NCI-H1930 (cell line): ENCODE measurements around the gene AFF3.
"Not testable (repeated sequence)": the region's sequence is repeated elsewhere in the genome, so short reads cannot be mapped to it uniquely, and the experiment has no call there.

Source experiments
- DNase-seq, 2 experiments: peaks; one replicate each; lab custom pipeline; 2025; lab: John Stamatoyannopoulos, UW

Gene AFF3

GRCh38 chr2:99928470-99929053, 213.8 kb downstream of the AFF3 start:
- no peak for DNase-seq

GRCh38 chr2:99927690-99928207, 214.6 kb downstream of the AFF3 start:
- not testable (repeated sequence) for DNase-seq

- DNase-seq = no peak
Measured at GRCh38 chr2:99926986-99927385, 215.4 kb downstream of the AFF3 start.

DNA sequence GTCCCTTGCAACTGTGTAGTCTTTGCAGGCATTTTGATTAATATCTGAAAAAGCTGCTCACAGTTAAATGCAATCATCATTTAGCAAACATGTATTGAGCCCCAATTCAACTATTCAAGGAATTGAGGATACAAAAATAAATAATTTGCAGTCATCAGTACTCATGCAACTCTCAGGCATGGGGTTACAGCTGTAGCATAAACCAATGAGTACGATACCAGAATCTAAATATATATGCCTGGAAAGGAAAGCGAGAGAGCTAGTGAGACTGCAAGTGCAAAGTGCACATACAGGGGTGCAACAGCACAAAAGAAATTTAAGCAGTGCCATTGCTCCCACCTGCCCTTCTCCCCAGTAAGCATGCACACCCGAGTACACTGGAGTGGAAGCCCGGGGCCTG, 216.4 kb downstream of the AFF3 start:
- no peak for DNase-seq

- no peak for DNase-seq
Measured at GRCh38 chr2:99922664-99923063, 219.7 kb downstream of the AFF3 start.

DNA sequence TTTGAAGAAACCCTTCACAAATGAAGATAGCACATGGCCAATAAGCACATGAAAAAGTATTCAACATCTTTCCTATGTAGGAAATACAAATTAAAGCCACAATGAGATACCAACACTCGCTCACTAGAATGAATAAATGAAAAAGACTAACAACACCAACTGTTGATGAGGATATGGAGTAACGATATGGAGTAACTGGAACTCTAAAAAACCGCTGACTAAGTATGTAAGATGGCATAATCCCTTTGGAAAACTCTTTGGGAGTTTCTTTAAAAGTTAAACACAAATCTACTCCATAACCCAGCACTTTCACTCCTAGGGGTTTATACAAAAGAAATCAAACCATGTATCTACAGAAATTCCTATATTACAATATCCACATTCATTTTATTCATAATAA, 220.5 kb downstream of the AFF3 start:
- no peak for DNase-seq

- no peak for DNase-seq
Measured at GRCh38 chr2:99918389-99918788, 224.0 kb downstream of the AFF3 start.

DNA sequence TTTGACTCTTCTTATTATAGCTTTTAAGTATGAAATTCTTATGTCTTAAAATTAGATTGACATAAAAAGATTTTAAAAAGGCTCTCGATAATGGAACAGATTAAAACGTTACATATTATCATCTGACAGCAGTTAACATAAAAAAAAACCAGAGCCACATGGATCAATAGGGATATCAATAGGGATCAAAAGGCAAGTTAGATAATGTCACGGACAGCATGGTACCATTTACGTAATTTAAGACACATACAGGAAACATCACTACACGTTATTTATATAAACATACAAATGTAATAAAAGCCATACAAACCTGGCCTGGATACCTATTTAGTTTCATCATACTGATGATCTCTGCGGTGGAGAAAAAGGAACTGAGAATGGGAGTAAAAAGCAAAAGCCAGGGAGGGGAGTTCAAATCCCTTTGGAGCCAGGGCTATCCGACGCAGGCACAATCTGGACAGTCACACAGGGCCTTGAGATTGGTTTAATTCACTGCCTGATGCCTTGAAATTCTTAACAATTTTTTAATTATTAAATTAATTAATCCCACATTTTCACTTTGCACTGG, 227.2 kb downstream of the AFF3 start:
- no peak for DNase-seq

- DNase-seq = no peak
Measured at GRCh38 chr2:99911736-99912135, 230.7 kb downstream of the AFF3 start.

DNA sequence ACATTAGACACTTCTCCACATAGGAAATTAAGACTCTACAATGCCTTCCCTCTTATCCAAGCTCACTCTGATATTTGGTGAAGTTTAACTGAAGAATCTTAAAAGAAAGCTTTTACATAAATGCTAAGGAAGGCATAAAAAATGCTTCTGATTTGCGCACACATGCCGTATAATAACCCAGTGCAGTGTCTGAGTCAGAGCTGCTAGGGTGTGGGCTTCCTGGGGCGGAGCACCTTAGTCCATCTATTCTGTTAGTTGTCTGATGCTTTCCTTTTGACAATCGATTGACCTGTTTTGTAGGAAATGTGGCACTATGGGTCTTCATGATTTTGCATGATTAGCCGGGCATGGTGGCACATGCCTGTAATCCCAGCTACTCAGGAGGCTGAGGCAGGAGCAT, 231.5 kb downstream of the AFF3 start:
- no peak for DNase-seq

- DNase-seq = no peak
Measured at GRCh38 chr2:99905636-99906035, 236.8 kb downstream of the AFF3 start.

GRCh38 chr2:99905025-99905424, 237.4 kb downstream of the AFF3 start:
- DNase-seq = no peak

GRCh38 chr2:99903981-99904380, 238.4 kb downstream of the AFF3 start:
- DNase-seq = no peak

DNA sequence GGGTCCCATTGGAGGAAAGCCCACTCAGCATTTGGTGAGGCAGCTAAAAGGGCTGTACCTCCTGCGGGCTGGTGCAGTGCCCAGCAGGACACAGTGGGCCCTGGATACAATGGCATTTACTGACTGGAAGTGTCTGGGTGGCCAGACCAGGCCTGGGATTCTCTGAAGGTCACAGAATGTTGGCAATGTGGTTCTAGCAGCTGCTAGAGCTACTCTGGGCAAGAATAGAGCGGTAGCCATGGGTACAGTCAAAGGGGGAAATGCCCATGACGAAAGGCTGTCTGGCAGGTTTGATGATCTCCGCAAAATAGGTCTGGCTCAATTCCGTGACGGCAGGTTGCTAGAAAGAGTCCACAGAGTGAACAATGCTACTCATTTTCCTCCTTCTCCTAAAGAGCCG, 241.8 kb downstream of the AFF3 start:
- DNase-seq = no peak

DNA sequence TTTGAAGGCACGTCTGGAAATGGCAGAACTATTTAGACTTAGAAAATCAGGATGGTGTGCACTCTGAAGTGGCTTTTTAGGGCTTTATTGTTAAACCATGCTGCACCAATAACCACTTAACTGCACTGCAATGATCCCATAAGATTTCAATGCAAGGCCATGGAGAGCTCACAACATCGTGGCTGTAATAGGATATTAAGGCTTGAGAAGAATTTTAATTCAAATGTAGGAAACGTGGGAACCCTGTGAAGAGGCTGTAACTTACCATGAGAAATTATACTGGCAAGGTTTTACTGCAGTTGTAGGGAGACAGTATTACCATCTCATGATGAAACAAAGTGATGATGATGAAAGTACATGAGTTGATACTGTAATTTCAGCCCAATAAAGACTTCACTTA, 242.5 kb downstream of the AFF3 start:
- DNase-seq = no peak

DNA sequence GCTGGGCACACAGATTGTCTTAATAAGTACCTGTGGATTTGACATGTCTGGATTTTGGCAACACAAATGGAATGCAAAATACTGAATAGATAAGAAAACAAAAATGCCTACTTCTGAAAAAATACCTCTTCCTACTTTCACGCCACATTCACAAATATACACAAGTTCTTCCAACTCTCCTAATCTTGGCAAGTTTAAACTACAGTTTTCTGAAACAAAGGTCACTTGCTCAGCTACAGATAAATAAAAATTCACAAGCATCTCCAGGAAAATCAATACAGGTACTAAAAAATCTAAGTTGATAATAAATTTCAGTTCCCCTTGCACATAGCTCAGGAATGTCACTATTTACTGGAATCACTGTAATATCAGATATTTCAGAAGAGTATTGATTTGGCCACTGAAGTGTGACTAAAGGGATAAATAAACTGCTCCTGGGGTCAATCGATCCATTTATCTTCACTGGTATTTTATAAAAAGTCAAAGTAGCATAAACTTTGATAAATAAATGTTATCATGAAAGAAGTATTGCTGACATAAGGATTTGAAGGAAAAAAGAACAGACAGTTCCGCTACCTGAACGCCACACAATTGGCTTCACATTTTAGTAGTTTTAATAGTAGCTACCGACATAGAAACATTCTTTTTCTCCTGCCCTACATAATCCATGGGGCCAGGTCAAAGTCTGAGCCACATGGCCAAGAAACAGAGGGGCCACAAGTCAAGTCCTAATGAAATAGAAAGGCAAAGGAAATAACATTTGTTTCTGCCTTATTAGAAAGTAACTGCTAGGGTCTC, 243.1 kb downstream of the AFF3 start:
- no peak for DNase-seq

DNA sequence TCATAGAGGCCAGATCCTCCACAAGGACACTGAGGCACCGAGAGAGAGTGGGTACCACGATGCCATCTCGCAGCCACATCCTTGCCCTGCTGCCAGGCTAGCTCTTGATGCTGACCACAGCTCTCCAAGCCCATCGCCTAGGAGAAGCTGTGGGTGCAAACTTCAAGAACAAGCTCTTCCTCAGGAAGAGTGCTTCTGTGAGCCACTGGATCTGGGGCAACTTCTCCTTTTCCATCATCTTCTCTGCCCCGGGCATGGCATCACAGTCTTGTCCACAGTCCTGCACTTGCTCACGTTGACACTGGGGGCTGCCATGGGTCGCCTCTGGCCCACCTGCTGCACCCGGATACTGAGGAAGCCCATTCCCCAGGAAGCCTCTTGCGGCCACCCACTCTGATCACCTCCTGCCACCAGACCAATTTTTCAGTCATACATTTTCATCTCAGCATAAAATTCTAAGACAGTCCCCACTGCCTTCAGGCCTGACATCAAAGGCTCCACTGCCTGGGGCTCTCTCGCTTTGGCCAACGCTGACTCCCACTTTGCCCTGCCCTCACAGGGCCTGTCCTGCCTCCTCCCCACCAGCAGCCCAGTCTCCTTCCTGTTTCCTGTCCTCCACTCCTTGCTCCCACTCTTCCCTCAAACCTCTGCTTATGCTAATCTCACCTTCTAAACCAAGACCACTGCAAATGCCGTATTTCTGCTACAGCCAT, 243.9 kb downstream of the AFF3 start:
- no peak for DNase-seq

DNA sequence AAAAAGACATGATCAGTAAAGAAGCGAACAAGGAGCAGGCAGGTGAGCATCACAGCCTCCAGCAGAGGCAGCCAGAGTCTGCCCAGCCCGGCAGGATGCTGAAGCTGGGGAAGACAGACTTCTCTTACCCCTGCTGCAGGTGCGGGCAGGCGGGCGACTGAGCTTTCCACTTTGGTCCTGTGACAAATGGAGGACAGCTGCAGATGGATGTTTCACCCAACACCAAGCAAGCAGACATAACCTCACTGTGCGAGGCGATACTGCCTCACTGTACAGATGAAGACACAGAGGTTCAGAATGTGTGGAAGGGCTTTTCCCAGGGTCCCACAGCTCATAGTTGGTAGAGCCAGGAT, 251.0 kb downstream of the AFF3 start:
- DNase-seq = no peak

DNA sequence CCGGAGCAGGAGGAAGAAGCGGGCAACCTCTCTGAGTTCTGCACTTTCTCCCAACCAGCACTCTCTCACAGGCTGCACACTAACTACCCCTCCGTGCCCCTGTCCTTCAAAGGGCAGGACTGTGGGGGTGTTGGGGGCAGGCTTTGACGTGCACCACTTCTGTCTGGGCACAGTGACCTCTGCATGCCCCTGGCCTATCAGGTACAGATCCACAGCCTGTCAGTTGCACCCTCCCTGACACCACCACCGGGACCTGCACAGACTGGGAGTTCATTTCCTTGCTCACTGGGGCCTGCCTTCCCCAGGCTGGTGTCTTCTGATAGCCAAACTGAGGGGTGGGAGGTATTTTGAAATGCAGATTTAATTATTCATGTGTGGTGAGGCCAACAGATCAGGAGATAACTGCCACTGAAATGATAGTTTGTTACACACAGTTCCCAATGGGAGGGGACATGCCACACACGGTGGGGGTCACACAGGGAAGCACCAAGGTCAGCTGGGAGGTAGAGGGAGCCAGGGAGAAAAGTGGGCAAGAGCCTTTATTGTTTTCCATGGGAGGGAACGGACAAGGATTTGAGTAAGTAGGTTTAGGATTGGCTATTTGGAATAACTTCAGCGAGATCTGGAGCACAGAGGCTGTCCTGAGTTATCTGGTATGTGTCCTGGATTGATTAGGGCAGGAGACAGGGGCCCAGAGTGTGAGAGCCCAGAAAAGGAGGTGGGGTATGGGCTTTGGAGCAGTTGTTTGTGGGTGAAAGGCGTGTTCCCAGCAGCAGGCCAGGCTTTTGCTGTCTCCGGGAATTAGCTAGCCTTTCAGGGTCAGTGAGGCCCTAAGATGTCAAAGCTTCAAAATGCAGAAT, 251.6 kb downstream of the AFF3 start:
- DNase-seq = no peak

- DNase-seq = no peak
Measured at GRCh38 chr2:99888617-99889016, 253.8 kb downstream of the AFF3 start.

GRCh38 chr2:99886418-99886817, 256.0 kb downstream of the AFF3 start:
- DNase-seq = no peak

- DNase-seq = no peak
Measured at GRCh38 chr2:99883358-99883757, 259.0 kb downstream of the AFF3 start.
